ENCODE data around the gene DNLZ.

The DNLZ gene

DNA sequence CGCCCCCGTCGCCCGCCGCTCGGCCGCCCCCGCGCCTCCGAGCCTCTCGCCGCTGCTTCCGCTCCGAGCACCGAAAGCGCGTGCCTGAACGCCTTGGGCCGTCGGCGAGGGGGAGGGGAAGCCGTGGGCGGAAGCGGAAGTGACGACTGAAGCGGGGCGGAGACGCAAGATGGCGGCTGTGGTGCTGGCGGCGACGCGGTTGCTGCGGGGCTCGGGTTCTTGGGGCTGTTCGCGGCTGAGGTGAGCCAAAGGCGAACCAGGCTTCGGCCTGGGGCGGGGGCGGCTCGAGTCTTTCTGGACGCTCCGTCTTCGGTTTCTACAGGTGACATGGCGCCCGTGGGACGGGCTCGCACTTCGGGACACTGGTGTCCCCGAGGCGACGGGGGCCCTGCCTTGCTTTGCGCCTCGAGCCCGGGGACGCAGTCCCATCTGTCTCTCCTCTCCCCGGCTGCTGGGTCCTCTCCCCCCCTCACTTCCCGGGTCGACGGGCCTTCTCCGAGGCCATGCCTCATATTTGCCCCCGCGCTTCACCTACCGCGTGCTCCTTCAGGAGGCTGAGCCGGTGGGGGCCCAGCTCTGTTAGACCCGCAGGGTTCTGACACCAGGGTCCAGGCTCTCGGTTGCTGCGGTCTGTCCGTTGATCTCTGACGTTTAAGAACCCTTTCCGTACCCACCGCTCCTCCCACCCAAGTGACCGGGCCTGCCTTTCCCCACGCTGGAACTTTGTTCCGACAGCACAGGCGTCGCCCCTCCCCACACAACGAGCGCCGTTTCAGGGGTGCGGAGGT, 47.1 kb upstream of the DNLZ start, which contains the start of the genes ENTR1 and PMPCA (continued):
- TF ChIP-seq, protein P1, sequence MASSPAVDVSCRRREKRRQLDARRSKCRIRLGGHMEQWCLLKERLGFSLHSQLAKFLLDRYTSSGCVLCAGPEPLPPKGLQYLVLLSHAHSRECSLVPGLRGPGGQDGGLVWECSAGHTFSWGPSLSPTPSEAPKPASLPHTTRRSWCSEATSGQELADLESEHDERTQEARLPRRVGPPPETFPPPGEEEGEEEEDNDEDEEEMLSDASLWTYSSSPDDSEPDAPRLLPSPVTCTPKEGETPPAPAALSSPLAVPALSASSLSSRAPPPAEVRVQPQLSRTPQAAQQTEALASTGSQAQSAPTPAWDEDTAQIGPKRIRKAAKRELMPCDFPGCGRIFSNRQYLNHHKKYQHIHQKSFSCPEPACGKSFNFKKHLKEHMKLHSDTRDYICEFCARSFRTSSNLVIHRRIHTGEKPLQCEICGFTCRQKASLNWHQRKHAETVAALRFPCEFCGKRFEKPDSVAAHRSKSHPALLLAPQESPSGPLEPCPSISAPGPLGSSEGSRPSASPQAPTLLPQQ (tag by site-specific recombination; IDR thresholded peaks at IDR 0.05) = peak; percentile 58; the same call in 1 of the 2 replicates
- TF ChIP-seq PRDM10 (tag by site-specific recombination; IDR thresholded peaks at IDR 0.05) = no peak
- no peak for TF ChIP-seq FEZF1 (tag by site-specific recombination; IDR thresholded peaks at IDR 0.05)
- no peak for TF ChIP-seq ZNF596 (tag by site-specific recombination; IDR thresholded peaks at IDR 0.05)
- no peak for TF ChIP-seq SCRT2 (tag by site-specific recombination; IDR thresholded peaks at IDR 0.05)
- TF ChIP-seq ZBTB21 (tag by site-specific recombination; IDR thresholded peaks at IDR 0.05) = 0 out of 2 replicates have a peak, but pooled peaks have one; percentile 32
- TF ChIP-seq ZNF350 (tag by site-specific recombination; IDR thresholded peaks at IDR 0.05) = no peak
- TF ChIP-seq ZNF707 (tag by site-specific recombination; IDR thresholded peaks at IDR 0.05) = no peak
- TF ChIP-seq ZNF747 (tag by site-specific recombination; IDR thresholded peaks at IDR 0.05) = no peak
- TF ChIP-seq ZNF645 (tag by site-specific recombination; IDR thresholded peaks at IDR 0.05) = no peak
- no peak for TF ChIP-seq RBAK (tag by site-specific recombination; IDR thresholded peaks at IDR 0.05)
- TF ChIP-seq ZNF138 (tag by site-specific recombination; IDR thresholded peaks at IDR 0.05; ENCODE audit: borderline replicate concordance) = no peak
- no peak for TF ChIP-seq ZNF792 (tag by site-specific recombination; IDR thresholded peaks at IDR 0.05)
- no peak for TF ChIP-seq ZNF426 (tag by site-specific recombination; IDR thresholded peaks at IDR 0.05)
- TF ChIP-seq ZSCAN18 (tag by site-specific recombination; IDR thresholded peaks at IDR 0.05) = no peak
- TF ChIP-seq ZNF664 (tag by site-specific recombination; IDR thresholded peaks at IDR 0.05) = no peak
- TF ChIP-seq, protein P2, sequence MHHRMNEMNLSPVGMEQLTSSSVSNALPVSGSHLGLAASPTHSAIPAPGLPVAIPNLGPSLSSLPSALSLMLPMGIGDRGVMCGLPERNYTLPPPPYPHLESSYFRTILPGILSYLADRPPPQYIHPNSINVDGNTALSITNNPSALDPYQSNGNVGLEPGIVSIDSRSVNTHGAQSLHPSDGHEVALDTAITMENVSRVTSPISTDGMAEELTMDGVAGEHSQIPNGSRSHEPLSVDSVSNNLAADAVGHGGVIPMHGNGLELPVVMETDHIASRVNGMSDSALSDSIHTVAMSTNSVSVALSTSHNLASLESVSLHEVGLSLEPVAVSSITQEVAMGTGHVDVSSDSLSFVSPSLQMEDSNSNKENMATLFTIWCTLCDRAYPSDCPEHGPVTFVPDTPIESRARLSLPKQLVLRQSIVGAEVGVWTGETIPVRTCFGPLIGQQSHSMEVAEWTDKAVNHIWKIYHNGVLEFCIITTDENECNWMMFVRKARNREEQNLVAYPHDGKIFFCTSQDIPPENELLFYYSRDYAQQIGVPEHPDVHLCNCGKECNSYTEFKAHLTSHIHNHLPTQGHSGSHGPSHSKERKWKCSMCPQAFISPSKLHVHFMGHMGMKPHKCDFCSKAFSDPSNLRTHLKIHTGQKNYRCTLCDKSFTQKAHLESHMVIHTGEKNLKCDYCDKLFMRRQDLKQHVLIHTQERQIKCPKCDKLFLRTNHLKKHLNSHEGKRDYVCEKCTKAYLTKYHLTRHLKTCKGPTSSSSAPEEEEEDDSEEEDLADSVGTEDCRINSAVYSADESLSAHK (tag by site-specific recombination; IDR thresholded peaks at IDR 0.05) = no peak
- TF ChIP-seq ZNF24 (tag by site-specific recombination; IDR thresholded peaks at IDR 0.05) = no peak
- no peak for TF ChIP-seq ZNF280C (tag by site-specific recombination; IDR thresholded peaks at IDR 0.05)
- TF ChIP-seq SALL2 (tag by site-specific recombination; IDR thresholded peaks at IDR 0.05; ENCODE audit: borderline replicate concordance) = no peak
- TF ChIP-seq ZBTB11 (tag by site-specific recombination; conservative IDR thresholded peaks at IDR 0.05; ENCODE audit: low read depth) = peak; percentile 88
